ENCODE results near the gene ABHD16A.

DNA sequence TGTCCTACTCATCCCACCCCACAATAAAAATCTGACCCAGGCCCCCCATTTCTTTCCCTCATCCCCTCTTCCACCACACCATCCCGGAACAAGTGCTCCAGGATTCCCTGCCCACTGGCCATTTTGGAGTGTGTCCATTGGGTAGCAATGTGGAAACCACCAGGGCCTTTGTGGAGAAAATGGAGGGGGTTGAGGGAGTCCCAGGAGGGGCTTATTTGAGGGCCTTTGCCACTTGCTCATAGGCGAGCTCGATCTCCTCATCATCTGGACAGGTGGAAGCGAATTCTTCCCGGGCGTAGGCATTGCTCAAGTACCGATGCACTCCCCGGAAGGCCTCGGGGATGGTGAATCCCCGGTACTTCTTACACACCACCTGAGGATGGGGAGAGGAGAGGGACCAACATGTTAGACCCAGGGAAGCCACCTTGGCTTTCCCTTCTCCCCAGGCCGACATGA lies 27.5 kb upstream of the ABHD16A start:
- TF ChIP-seq, protein P1, sequence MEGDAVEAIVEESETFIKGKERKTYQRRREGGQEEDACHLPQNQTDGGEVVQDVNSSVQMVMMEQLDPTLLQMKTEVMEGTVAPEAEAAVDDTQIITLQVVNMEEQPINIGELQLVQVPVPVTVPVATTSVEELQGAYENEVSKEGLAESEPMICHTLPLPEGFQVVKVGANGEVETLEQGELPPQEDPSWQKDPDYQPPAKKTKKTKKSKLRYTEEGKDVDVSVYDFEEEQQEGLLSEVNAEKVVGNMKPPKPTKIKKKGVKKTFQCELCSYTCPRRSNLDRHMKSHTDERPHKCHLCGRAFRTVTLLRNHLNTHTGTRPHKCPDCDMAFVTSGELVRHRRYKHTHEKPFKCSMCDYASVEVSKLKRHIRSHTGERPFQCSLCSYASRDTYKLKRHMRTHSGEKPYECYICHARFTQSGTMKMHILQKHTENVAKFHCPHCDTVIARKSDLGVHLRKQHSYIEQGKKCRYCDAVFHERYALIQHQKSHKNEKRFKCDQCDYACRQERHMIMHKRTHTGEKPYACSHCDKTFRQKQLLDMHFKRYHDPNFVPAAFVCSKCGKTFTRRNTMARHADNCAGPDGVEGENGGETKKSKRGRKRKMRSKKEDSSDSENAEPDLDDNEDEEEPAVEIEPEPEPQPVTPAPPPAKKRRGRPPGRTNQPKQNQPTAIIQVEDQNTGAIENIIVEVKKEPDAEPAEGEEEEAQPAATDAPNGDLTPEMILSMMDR (IDR thresholded peaks at IDR 0.05; ENCODE audit: low read depth, low read length), result no peak
- TF ChIP-seq MYC (IDR thresholded peaks at IDR 0.05; ENCODE audit: low read depth, low read length) (no peak), POLR2A (IDR thresholded peaks at IDR 0.05; ENCODE audit: extremely low read depth, insufficient read length) (no peak), MAX (IDR thresholded peaks at IDR 0.05; ENCODE audit: low read depth, low read length) (no peak)
